KMS-11 (cell line): ENCODE results near the gene TECPR2.

Source experiments
- H2AFZ ChIP-seq: fragments of 200-600 bp; sonication (generic); 2 replicates; pipeline ENCODE4 v1.6.1; 2016; ENCODE audit warnings: antibody characterized with exemption, mixed run types, low read depth
- H3K27ac ChIP-seq: fragments of 200-600 bp; sonication (generic); 2 replicates; pipeline ENCODE4 v1.6.1; 2016; ENCODE audit warnings: mild to moderate bottlenecking, mixed run types
- H3K27me3 ChIP-seq: fragments of 200-600 bp; sonication (generic); 2 replicates; pipeline ENCODE4 v1.6.1; 2017; ENCODE audit warnings: mild to moderate bottlenecking, low read depth, mixed run types, moderate library complexity; ENCODE audit not compliant: insufficient read depth
- H3K36me3 ChIP-seq: fragments of 200-600 bp; sonication (generic); 2 replicates; pipeline ENCODE4 v1.6.1; 2017; ENCODE audit warnings: mild to moderate bottlenecking, mixed run types; ENCODE audit not compliant: insufficient read depth
- H3K4me1 ChIP-seq: fragments of 200-600 bp; sonication (generic); 2 replicates; pipeline ENCODE4 v1.6.1; 2016; ENCODE audit warnings: mild to moderate bottlenecking, low read depth, mixed run types; ENCODE audit not compliant: poor library complexity, severe bottlenecking
- H3K4me2 ChIP-seq: fragments of 200-600 bp; sonication (generic); 2 replicates; pipeline ENCODE4 v1.7.0; 2016; ENCODE audit warnings: mild to moderate bottlenecking, mixed run types
- H3K4me3 ChIP-seq: fragments of 200-600 bp; sonication (generic); IDR thresholded peaks from 2 replicates; pipeline ENCODE4 v1.6.1; 2017; ENCODE audit warnings: low read depth, low read length, mixed read lengths; ENCODE audit not compliant: insufficient read depth
- H3K79me2 ChIP-seq: fragments of 200-600 bp; sonication (generic); 2 replicates; pipeline ENCODE4 v1.6.1; 2016; ENCODE audit warnings: low read depth, mixed run types; ENCODE audit not compliant: insufficient read depth
- H3K9ac ChIP-seq: fragments of 200-600 bp; sonication (generic); 2 replicates; pipeline ENCODE4 v1.6.1; 2016; ENCODE audit warnings: mild to moderate bottlenecking, mixed run types
- H4K20me1 ChIP-seq: fragments of 200-600 bp; sonication (generic); 2 replicates; pipeline ENCODE4 v1.6.1; 2016; ENCODE audit warnings: mild to moderate bottlenecking, mixed run types; ENCODE audit not compliant: insufficient read depth
- TF ChIP-seq, protein P1 (sequence below): fragments of 200-600 bp; sonication (generic); conservative IDR thresholded peaks from 2 replicates; pipeline ENCODE4 v1.6.1; 2017; ENCODE audit warnings: low read depth, mild to moderate bottlenecking, antibody characterized with exemption, low read length, moderate library complexity, mixed read lengths

Gene TECPR2

DNA sequence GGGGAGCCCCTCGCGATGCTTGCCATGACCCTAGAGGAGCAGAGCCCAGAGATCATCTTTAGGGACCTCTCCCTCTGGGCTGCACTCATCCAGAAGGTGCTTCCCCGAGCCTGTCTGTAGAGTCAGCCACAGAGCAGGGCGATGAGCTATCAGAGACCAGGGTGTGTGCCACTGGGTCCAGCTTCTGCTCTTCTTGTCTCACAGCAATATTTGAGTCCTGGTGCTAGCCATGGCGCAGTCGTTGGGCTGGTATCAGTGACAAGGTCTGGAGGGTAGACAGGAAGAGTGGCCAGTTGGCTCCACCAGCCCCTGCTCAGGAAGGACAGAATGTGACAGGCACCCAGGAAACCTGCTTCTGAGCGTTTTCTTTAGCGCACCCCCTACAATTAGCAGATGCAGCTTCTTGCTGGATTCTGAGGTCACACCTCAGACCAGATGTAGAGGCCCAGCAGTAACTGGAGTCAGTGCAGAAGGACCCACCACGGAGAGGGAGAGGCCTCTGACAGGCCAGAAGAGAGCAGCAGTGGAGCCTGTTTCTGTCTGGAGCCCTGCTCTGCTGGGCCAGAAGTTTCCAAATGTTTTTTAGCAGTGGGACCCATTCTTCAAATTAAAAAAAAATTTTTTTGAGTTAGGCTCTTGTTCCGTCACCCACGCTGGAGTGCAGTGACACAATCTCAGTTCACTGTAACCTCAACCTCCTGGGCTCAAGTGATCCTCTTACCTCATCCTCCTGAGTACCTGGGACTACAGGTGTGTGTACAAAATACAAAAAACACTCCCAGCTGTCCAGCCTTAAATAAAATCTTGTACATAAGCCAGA, 123.2 kb downstream of the TECPR2 start:
- Histone ChIP-seq H2AFZ (no peak overlapping the region), H3K27ac (no peak overlapping the region)

DNA sequence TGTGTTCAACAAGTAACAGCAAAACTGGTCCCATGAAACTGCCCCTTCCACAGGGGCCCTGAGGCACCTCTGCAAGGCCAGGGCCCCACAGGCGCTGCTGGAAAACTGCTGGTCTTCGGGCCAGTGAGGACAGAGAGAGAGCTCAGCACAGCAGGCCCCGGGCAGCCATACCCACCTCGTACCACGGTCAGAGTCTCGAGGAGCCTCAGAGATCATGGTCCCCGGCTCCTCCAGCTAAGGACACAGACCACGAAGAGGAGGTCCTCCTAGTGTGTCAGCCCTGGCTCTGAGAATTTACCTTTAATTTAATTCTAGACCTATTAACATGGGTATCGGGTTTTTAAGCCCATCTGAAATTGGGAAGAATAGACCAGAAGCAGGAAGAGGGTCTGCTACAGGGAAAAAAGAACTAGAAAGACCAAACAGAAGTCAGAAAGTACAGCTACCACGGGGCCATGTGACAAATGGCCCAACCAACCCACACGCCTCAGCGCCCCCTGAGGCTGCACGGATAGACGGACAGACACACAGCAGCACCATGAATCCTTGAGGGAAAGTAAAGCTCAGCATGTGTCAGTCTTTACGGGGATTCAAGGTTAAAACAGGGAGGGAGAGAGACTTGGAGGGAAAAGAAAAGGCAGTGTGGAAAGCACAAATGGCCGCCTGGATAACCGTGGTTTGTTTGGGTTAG, 123.9 kb downstream of the TECPR2 start:
- TF ChIP-seq, protein P1, sequence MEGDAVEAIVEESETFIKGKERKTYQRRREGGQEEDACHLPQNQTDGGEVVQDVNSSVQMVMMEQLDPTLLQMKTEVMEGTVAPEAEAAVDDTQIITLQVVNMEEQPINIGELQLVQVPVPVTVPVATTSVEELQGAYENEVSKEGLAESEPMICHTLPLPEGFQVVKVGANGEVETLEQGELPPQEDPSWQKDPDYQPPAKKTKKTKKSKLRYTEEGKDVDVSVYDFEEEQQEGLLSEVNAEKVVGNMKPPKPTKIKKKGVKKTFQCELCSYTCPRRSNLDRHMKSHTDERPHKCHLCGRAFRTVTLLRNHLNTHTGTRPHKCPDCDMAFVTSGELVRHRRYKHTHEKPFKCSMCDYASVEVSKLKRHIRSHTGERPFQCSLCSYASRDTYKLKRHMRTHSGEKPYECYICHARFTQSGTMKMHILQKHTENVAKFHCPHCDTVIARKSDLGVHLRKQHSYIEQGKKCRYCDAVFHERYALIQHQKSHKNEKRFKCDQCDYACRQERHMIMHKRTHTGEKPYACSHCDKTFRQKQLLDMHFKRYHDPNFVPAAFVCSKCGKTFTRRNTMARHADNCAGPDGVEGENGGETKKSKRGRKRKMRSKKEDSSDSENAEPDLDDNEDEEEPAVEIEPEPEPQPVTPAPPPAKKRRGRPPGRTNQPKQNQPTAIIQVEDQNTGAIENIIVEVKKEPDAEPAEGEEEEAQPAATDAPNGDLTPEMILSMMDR = no peak
- no peak overlapping the region for H3K9ac ChIP-seq
- no peak overlapping the region for H3K27ac ChIP-seq

More for the DNA sequence above, 123.2 kb downstream of the TECPR2 start:
- TF ChIP-seq, protein P1 = no peak
- Histone ChIP-seq H3K27me3 (no peaks in the 10 kb centered on the region), H3K4me1 (no peaks in the 10 kb centered on the region), H3K9ac (no peak overlapping the region), H3K79me2 (no peaks in the 10 kb centered on the region), H4K20me1 (no peaks in the 10 kb centered on the region), H3K4me3 (no peak overlapping the region), H3K4me2 (no peak overlapping the region), H3K36me3 (no peaks in the 10 kb centered on the region)

DNA sequence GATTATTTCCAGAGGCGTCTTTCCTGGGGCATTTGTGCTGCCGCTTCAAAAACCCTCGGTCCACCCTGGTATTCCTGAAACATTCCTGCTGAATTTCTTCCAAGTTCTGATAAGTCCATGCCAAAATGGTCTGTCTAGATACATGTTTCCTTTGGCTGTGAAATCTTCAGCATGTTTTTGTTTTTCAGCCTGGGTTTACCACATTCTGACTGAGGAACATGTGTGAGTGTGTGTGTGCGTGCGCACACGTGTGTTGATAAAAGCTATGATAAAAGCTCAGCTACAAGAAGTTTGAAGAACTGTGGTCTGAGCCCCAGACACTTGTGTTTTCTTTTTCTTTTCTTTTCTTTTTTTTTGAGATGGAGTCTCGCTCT, 124.5 kb downstream of the TECPR2 start:
- no peaks in the 10 kb centered on the region for H3K79me2 ChIP-seq

More for the DNA sequence above, 123.9 kb downstream of the TECPR2 start:
- no peaks in the 10 kb centered on the region for H3K27me3 ChIP-seq
- no peak overlapping the region for H2AFZ ChIP-seq
- no peaks in the 10 kb centered on the region for H3K4me1 ChIP-seq
- no peaks in the 10 kb centered on the region for H3K79me2 ChIP-seq
- H3K4me3 ChIP-seq = no peak overlapping the region
- H3K4me2 ChIP-seq = no peak overlapping the region
- no peaks in the 10 kb centered on the region for H3K36me3 ChIP-seq
- H4K20me1 ChIP-seq = no peaks in the 10 kb centered on the region

DNA sequence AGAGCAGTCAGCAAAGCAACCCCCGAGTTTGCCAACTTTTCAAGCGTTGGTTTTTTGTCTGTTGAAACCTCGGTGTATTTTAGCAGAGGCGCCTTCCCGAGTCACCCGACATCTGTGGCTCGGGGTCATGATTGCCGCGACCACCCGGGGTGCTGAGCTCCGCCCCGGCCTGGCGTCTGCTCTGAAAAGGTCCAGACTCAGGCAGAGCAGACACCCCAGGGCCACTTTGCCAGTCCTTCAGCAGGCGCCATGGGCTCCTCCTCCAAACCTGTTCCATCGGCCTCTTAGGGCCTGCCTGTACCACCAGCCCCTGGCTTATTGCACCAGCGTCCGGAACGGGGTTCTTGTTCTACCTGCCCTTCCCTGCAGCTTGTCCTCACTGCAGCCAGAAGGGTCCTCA, 127.7 kb downstream of the TECPR2 start:
- Histone ChIP-seq H3K4me3 (no peak overlapping the region), H3K9ac (no peak overlapping the region), H3K4me2 (no peak overlapping the region), H2AFZ (no peak overlapping the region), H3K4me1 (no peaks in the 10 kb centered on the region), H3K27me3 (no peaks in the 10 kb centered on the region), H3K36me3 (no peaks in the 10 kb centered on the region), H3K79me2 (no peaks in the 10 kb centered on the region), H3K27ac (no peak overlapping the region), H4K20me1 (no peaks in the 10 kb centered on the region)
- TF ChIP-seq, protein P1 = no peak

More for the DNA sequence above, 124.5 kb downstream of the TECPR2 start:
- H3K36me3 ChIP-seq = no peaks in the 10 kb centered on the region
- no peaks in the 10 kb centered on the region for H3K4me1 ChIP-seq
- H3K27ac ChIP-seq = no peak overlapping the region
- TF ChIP-seq, protein P1 = no peak
- H2AFZ ChIP-seq = no peak overlapping the region
- H3K9ac ChIP-seq = no peak overlapping the region
- no peak overlapping the region for H3K4me2 ChIP-seq
- H3K4me3 ChIP-seq = no peak overlapping the region
- no peaks in the 10 kb centered on the region for H4K20me1 ChIP-seq
- no peaks in the 10 kb centered on the region for H3K27me3 ChIP-seq
